OCI-LY7 (cell line): ENCODE measurements around the gene ESYT2. TPM values are rescaled to one million over a fixed set of nuclear protein-coding genes. Genes with fewer than 3 reads are reported as not detected.

ENCODE experiments used
- BruUV-seq: library from RNA; stranded (reverse); fragments of 400-500 nt; replicated peaks from 2 replicates; lab custom pipeline; 2021; lab: Mats Ljungman, UMichigan
- CTCF ChIA-PET: fragments of 300-600 bp; sonication (Branson Sonifier 250); formaldehyde crosslinking; loops from one replicate; lab custom pipeline; 2022; ENCODE audit warnings: antibody characterized with exemption; ENCODE audit not compliant: unreplicated experiment; lab: Charles Lee
- POLR2A ChIA-PET: fragments of 300-600 bp; sonication (Branson Sonifier 250); formaldehyde crosslinking; loops from one replicate; lab custom pipeline; 2022; ENCODE audit warnings: antibody characterized with exemption; lab: Charles Lee
- DNase-seq: peaks from one replicate; pipeline ENCODE4 v3.0.0-alpha.2; 2015; ENCODE audit warnings: low spot score
- H2AFZ ChIP-seq: fragments of 200-600 bp; sonication (generic), shearing (Covaris generic); 2 replicates; pipeline ENCODE4 v1.6.1; 2014; ENCODE audit warnings: mild to moderate bottlenecking, antibody characterized with exemption, low read length, moderate library complexity
- H3K27ac ChIP-seq: fragments of 200-600 bp; sonication (generic); 2 replicates; pipeline ENCODE4 v1.5.1; 2014; ENCODE audit warnings: mixed run types, low read depth, mild to moderate bottlenecking, moderate library complexity, low read length, inconsistent platforms; ENCODE audit not compliant: poor library complexity, severe bottlenecking
- H3K36me3 ChIP-seq: fragments of 200-600 bp; sonication (generic); 2 replicates; pipeline ENCODE4 v1.6.1; 2014; ENCODE audit warnings: mild to moderate bottlenecking, antibody characterized with exemption, low read length, moderate library complexity, mixed read lengths; ENCODE audit not compliant: insufficient read depth
- H3K4me1 ChIP-seq: fragments of 200-600 bp; sonication (generic); 2 replicates; pipeline ENCODE4 v1.5.1; 2014; ENCODE audit warnings: mild to moderate bottlenecking, low read length; ENCODE audit not compliant: insufficient read depth, poor library complexity, severe bottlenecking
- H3K4me2 ChIP-seq: fragments of 200-600 bp; sonication (generic); 2 replicates; pipeline ENCODE4 v1.6.1; 2014; ENCODE audit warnings: mild to moderate bottlenecking, low read length
- H3K4me3 ChIP-seq: fragments of 200-600 bp; sonication (generic); 2 replicates; pipeline ENCODE4 v1.5.1; 2014; ENCODE audit warnings: mild to moderate bottlenecking, low read depth, low read length; ENCODE audit not compliant: poor library complexity, severe bottlenecking
- H3K79me2 ChIP-seq: fragments of 200-600 bp; sonication (generic); 2 replicates; pipeline ENCODE4 v1.6.1; 2016; ENCODE audit warnings: low read depth, mild to moderate bottlenecking, low read length, moderate library complexity, mixed read lengths; ENCODE audit not compliant: insufficient read depth
- H3K9me2 ChIP-seq: fragments of 200-600 bp; sonication (generic); 2 replicates; pipeline ENCODE4 v1.6.1; 2016; ENCODE audit warnings: mild to moderate bottlenecking, low read length, mixed read lengths; ENCODE audit not compliant: insufficient read depth
- H3K9me3 ChIP-seq: fragments of 200-600 bp; sonication (generic); 2 replicates; pipeline ENCODE4 v1.6.1; 2014; ENCODE audit warnings: mild to moderate bottlenecking, mixed run types, low read length, mixed read lengths
- H4K20me1 ChIP-seq: fragments of 200-600 bp; sonication (generic); 2 replicates; pipeline ENCODE4 v1.6.1; 2014; ENCODE audit warnings: mild to moderate bottlenecking, antibody characterized with exemption, low read length, moderate library complexity, mixed read lengths; ENCODE audit not compliant: insufficient read depth
- CTCF ChIP-seq: fragments of 200-600 bp; sonication (generic); conservative IDR thresholded peaks from 2 replicates; pipeline ENCODE4 v1.5.1; 2014; ENCODE audit warnings: mild to moderate bottlenecking, antibody characterized with exemption, low read length, moderate library complexity, mixed read lengths
- EZH2phosphoT487 ChIP-seq: fragments of 200-600 bp; sonication (generic); IDR thresholded peaks from 2 replicates; pipeline ENCODE4 v1.6.1; 2018; ENCODE audit warnings: low read depth, borderline replicate concordance, mild to moderate bottlenecking, mixed run types, antibody characterized with exemption, low read length, moderate library complexity, mixed read lengths
- intact Hi-C: fragments of 100-400 bp; cut with micrococcal nuclease; formaldehyde crosslinking; loops from one replicate; pipeline ENCODE4 v1.10.0; 2022; ENCODE audit not compliant: unreplicated experiment
- total RNA-seq, 2 experiments: library from RNA; depleted of rRNA in 1 of 2; stranded (reverse); fragments of >200 nt in 1 of 2; shearing (Covaris generic) in 1 of 2; gene quantifications; 2 replicates each; pipeline ENCODE4 v1.2.3, GENCODE V29; 2014 to 2022

The ESYT2 gene
- total RNA-seq, 2 experiments from 2014 or later: 24.2 to 33.7 TPM

GRCh38 chr7:158779061-158780000 lies 50.0 kb downstream of the ESYT2 start:
- Histone ChIP-seq H3K4me2 (no peak overlapping the region), H3K79me2 (no peaks in the 10 kb centered on the region), H3K9me3 (peaks cover 6% of the 10 kb centered on the region; the same call in 1 of the 2 replicates), H3K36me3 (peaks cover 30% of the 10 kb centered on the region), H4K20me1 (no peaks in the 10 kb centered on the region), H3K27ac (no peak overlapping the region), H3K9me2 (no peaks in the 10 kb centered on the region), H2AFZ (no peak overlapping the region), H3K4me3 (no peak overlapping the region), H3K4me1 (no peaks in the 10 kb centered on the region)
- intact Hi-C loops: no loop called here
- no peak for DNase-seq
- POLR2A ChIA-PET: interaction anchor here (0.7 kb wide), 1 partner anchor 533 kb away, joined by 3 read pairs; no protein-coding TSS in a partner anchor
- no TSS peak for BruUV-seq
- TF ChIP-seq EZH2phosphoT487 (no peak), CTCF (no peak)
- CTCF ChIA-PET: no interaction called here

- TF ChIP-seq EZH2phosphoT487: no peak
- no peak for TF ChIP-seq CTCF
- Histone ChIP-seq H3K4me3 (no peak overlapping the region), H3K9me3 (peaks cover 6% of the 10 kb centered on the region; the same call in 1 of the 2 replicates), H3K27ac (no peak overlapping the region), H3K79me2 (no peaks in the 10 kb centered on the region), H4K20me1 (no peaks in the 10 kb centered on the region), H3K36me3 (peaks cover 30% of the 10 kb centered on the region), H3K4me1 (no peaks in the 10 kb centered on the region), H3K9me2 (no peaks in the 10 kb centered on the region), H3K4me2 (no peak overlapping the region), H2AFZ (no peak overlapping the region)
- CTCF ChIA-PET: no interaction called here
- DNase-seq: no peak
- intact Hi-C loops: no loop called here
- no TSS peak for BruUV-seq
- POLR2A ChIA-PET: interaction anchor here (0.7 kb wide), 2 partner anchors 92 to 534 kb away, joined by 3 read pairs; no protein-coding TSS in a partner anchor
These were observed 50.8 kb downstream of the ESYT2 start for GRCh38 chr7:158778471-158778870.
